Neural crest cell (in vitro differentiated cells): Measurements from ENCODE around the gene WDR75. TPM values are rescaled to one million over a fixed set of nuclear protein-coding genes. Genes with fewer than 3 reads are reported as not detected.
"Not testable (repeated sequence)": the region's sequence is repeated elsewhere in the genome, so short reads cannot be mapped to it uniquely, and the experiment has no call there.

Source experiments
- DNase-seq: peaks from one replicate; pipeline ENCODE4 v3.0.0; 2021; ENCODE audit warnings: low read depth, mixed read lengths, low spot score
- H3K27ac Mint-ChIP-seq: one replicate; pipeline ENCODE4 v1.8.0; 2021; ENCODE audit warnings: mild to moderate bottlenecking, mixed read lengths; ENCODE audit not compliant: unreplicated experiment
- H3K27me3 Mint-ChIP-seq: 2 replicates; pipeline ENCODE4 v1.8.0; 2021; ENCODE audit warnings: low read depth, mild to moderate bottlenecking, mixed read lengths
- H3K36me3 Mint-ChIP-seq: 2 replicates; pipeline ENCODE4 v1.8.0; 2021; ENCODE audit warnings: low read depth, mild to moderate bottlenecking, mixed read lengths
- H3K4me1 Mint-ChIP-seq: 2 replicates; pipeline ENCODE4 v1.8.0; 2021; ENCODE audit warnings: mixed read lengths
- H3K4me3 Mint-ChIP-seq: one replicate; pipeline ENCODE4 v1.8.0; 2021; ENCODE audit warnings: mild to moderate bottlenecking, mixed read lengths
- H3K9me3 Mint-ChIP-seq: 2 replicates; pipeline ENCODE4 v1.8.0; 2021; ENCODE audit warnings: mixed read lengths
- CTCF ChIP-seq: fragments of 200-600 bp; sonication (generic); conservative IDR thresholded peaks from 2 replicates; pipeline ENCODE4 v1.5.0; 2021; ENCODE audit warnings: antibody characterized with exemption, mild to moderate bottlenecking
- total RNA-seq: library from RNA; stranded (reverse); gene quantifications from 2 replicates; pipeline ENCODE4 v1.2.1, GENCODE V29; 2021

The WDR75 gene
- total RNA-seq, 1 donor from 2014 or later: 54.7 TPM

- peaks cover 33% of the 10 kb centered on the region for H3K36me3 Mint-ChIP-seq
- no peaks in the 10 kb centered on the region for H3K9me3 Mint-ChIP-seq
- DNase-seq: no peak
- no peak overlapping the region for H3K27ac Mint-ChIP-seq
- no peak overlapping the region for H3K4me3 Mint-ChIP-seq
- H3K4me1 Mint-ChIP-seq: no peaks in the 10 kb centered on the region
- H3K27me3 Mint-ChIP-seq: no peaks in the 10 kb centered on the region
- TF ChIP-seq CTCF: no peak
These were observed 33.3 kb downstream of the WDR75 start for GRCh38 chr2:189474526-189474925.

GRCh38 chr2:189477756-189478155 lies 36.5 kb downstream of the WDR75 start:
- H3K4me3 Mint-ChIP-seq: no peak overlapping the region
- peak overlapping the region; percentile 96 for H3K27ac Mint-ChIP-seq
- H3K36me3 Mint-ChIP-seq: peaks cover 26% of the 10 kb centered on the region
- no peak for TF ChIP-seq CTCF
- no peaks in the 10 kb centered on the region for H3K27me3 Mint-ChIP-seq
- H3K9me3 Mint-ChIP-seq: no peaks in the 10 kb centered on the region
- no peaks in the 10 kb centered on the region for H3K4me1 Mint-ChIP-seq
- DNase-seq: no peak

GRCh38 chr2:189478289-189478688 lies 37.0 kb downstream of the WDR75 start:
- H3K27ac Mint-ChIP-seq, H3K27me3 Mint-ChIP-seq, H3K4me1 Mint-ChIP-seq, H3K9me3 Mint-ChIP-seq, H3K4me3 Mint-ChIP-seq, DNase-seq: not testable (repeated sequence)
- H3K36me3 Mint-ChIP-seq: peaks cover 25% of the 10 kb centered on the region

- Mint-ChIP-seq H3K27me3 (no peaks in the 10 kb centered on the region), H3K4me3 (no peak overlapping the region), H3K36me3 (peaks cover 13% of the 10 kb centered on the region), H3K4me1 (no peaks in the 10 kb centered on the region), H3K27ac (no peak overlapping the region), H3K9me3 (no peaks in the 10 kb centered on the region)
- TF ChIP-seq CTCF: no peak
- DNase-seq: no peak
These were observed 39.8 kb downstream of the WDR75 start for GRCh38 chr2:189481071-189481470.

GRCh38 chr2:189483571-189483970 lies 42.3 kb downstream of the WDR75 start:
- H3K4me1 Mint-ChIP-seq: no peaks in the 10 kb centered on the region
- H3K36me3 Mint-ChIP-seq: no peaks in the 10 kb centered on the region
- H3K9me3 Mint-ChIP-seq: no peaks in the 10 kb centered on the region
- DNase-seq: no peak
- TF ChIP-seq CTCF: no peak
- no peaks in the 10 kb centered on the region for H3K27me3 Mint-ChIP-seq
- no peak overlapping the region for H3K4me3 Mint-ChIP-seq
- H3K27ac Mint-ChIP-seq: no peak overlapping the region

GRCh38 chr2:189483980-189484740 lies 42.9 kb downstream of the WDR75 start:
- Mint-ChIP-seq H3K9me3 (no peaks in the 10 kb centered on the region), H3K27ac (no peak overlapping the region), H3K4me3 (no peak overlapping the region), H3K36me3 (no peaks in the 10 kb centered on the region), H3K4me1 (no peaks in the 10 kb centered on the region), H3K27me3 (no peaks in the 10 kb centered on the region)
- TF ChIP-seq CTCF: no peak
- no peak for DNase-seq
